H1 (cell line): ENCODE data around the gene CALML5. TPM values are rescaled to one million over a fixed set of nuclear protein-coding genes. Genes with fewer than 3 reads are reported as not detected.

Experiments
- CBX5 ChIP-seq: fragments of 300-800, 300-1000 bp; sonication (generic); IDR thresholded peaks from 2 replicates; pipeline ENCODE4 v1.7.1; 2016; ENCODE audit warnings: antibody characterized with exemption, low read length, low read depth
- CHD2 ChIP-seq: IDR thresholded peaks from 2 replicates; pipeline ENCODE4 v1.6.1; 2012; ENCODE audit warnings: low read length, improper control_type of control experiment
- RBBP5 ChIP-seq: IDR thresholded peaks from 2 replicates; pipeline ENCODE4 v1.7.1; 2012; ENCODE audit warnings: low read depth, mild to moderate bottlenecking, inconsistent platforms, low read length, moderate library complexity, borderline replicate concordance
- RFX5 ChIP-seq: IDR thresholded peaks from 2 replicates; pipeline ENCODE4 v1.6.1; 2011; ENCODE audit warnings: low read depth, low read length, improper control_type of control experiment, borderline replicate concordance
- SRF ChIP-seq: IDR thresholded peaks from 2 replicates; pipeline ENCODE4 v1.6.1; 2011; ENCODE audit warnings: mild to moderate bottlenecking, low read depth, low read length, moderate library complexity
- TAF1 ChIP-seq: IDR thresholded peaks from 2 replicates; pipeline ENCODE4 v1.6.1; 2011; ENCODE audit warnings: mild to moderate bottlenecking, low read depth, low read length
- TEAD4 ChIP-seq: IDR thresholded peaks from 2 replicates; pipeline ENCODE4 v1.6.1; 2012; ENCODE audit warnings: low read depth, low read length, inconsistent platforms, mixed read lengths
- polyA plus RNA-seq, 7 experiments: library from polyadenylated mRNA; depleted of rRNA in 3 of 7; stranded (reverse) in 5 of 7; unstranded in 2 of 7; fragments of >200 nt in 5 of 7; fragments of 200-250 nt in 2 of 7; gene quantifications; 1 replicate in 5 of 7; 2 replicates in 1 of 7; 4 replicates in 1 of 7; pipeline versions ENCODE4 v1.2.1 to v1.2.3, GENCODE V29; 2011 to 2013; ENCODE audit warnings: missing spikeins in 2 of 7, mixed read lengths in 2 of 7
- total RNA-seq: library from RNA; stranded (reverse); fragmentation: NEBNext Ultra II Directional; extraction: Animal tissue kit (Norgen Biotek cat#: 25700); gene quantifications from 2 replicates; pipeline ENCODE4 v1.2.1, GENCODE V29; 2021

CALML5 gene
- total and polyA plus RNA-seq, 2 of the 8 experiments (the other 6 are each of a cell fraction or from before 2014, with no cell fraction given): not detected

GRCh38 chr10:5468262-5469106 lies 30.9 kb downstream of the CALML5 start (continued):
- TF ChIP-seq RFX5 (no peak), CBX5 (no peak), SRF (no peak), TEAD4 (no peak), RBBP5 (no peak), CHD2 (no peak), TAF1 (no peak)
